AG09319 (cell line): ENCODE data around the gene XPA.

Experiments used
- DNase-seq: peaks from one replicate; pipeline ENCODE4 v3.0.0-alpha.2; 2010; ENCODE audit warnings: low read depth; ENCODE audit errors: extremely low read depth
- TF ChIP-seq, protein P1 (sequence below): IDR thresholded peaks from 2 replicates; pipeline ENCODE4 v1.5.1; 2011; ENCODE audit warnings: low read depth, mild to moderate bottlenecking, inconsistent platforms, low read length, moderate library complexity

Gene XPA

GRCh38 chr9:97651646-97652045 lies 45.5 kb downstream of the XPA start:
- TF ChIP-seq, protein P1, sequence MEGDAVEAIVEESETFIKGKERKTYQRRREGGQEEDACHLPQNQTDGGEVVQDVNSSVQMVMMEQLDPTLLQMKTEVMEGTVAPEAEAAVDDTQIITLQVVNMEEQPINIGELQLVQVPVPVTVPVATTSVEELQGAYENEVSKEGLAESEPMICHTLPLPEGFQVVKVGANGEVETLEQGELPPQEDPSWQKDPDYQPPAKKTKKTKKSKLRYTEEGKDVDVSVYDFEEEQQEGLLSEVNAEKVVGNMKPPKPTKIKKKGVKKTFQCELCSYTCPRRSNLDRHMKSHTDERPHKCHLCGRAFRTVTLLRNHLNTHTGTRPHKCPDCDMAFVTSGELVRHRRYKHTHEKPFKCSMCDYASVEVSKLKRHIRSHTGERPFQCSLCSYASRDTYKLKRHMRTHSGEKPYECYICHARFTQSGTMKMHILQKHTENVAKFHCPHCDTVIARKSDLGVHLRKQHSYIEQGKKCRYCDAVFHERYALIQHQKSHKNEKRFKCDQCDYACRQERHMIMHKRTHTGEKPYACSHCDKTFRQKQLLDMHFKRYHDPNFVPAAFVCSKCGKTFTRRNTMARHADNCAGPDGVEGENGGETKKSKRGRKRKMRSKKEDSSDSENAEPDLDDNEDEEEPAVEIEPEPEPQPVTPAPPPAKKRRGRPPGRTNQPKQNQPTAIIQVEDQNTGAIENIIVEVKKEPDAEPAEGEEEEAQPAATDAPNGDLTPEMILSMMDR: no peak
- no peak for DNase-seq

DNA sequence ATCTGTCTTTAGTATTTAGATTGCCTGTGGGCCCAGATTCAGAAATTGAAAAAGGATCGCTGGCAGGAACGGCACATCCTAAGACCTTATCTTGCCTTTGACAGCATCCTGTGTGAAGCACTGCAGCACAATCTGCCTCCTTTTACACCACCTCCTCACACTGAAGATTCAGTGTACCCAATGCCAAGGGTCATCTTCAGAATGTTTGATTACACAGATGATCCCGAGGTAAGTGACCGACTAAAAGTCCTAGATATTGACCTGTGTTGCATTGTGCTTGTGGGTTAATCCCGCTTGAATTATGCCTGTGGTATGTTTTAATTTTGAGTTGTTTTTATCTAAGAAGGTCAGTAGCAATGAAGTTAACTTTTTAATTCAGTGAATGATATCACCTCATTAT lies 49.1 kb downstream of the XPA start:
- DNase-seq: no peak
- TF ChIP-seq, protein P1: no peak

DNA sequence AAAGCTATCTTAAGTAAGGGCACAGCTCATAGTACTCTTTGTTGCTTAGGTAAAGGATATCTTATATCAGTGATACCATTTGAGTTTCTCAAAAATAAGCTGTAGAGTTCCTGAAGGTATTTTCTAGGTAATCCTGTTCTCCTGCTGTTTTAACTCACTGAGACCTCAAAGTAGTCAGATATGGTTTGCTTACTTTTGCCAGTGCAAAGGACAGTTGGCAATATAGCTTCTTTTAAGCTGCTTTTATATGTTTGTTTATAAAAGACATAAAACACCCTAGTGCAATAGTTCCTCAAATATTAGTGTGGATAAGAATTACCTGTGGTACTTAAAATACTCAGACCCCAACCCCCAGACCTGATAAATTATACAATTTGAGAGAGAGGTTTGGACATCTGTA lies 51.4 kb downstream of the XPA start:
- DNase-seq: no peak
- TF ChIP-seq, protein P1: no peak

- TF ChIP-seq, protein P1: no peak
- no peak for DNase-seq
Measured at GRCh38 chr9:97640325-97640724, 56.8 kb downstream of the XPA start.

DNA sequence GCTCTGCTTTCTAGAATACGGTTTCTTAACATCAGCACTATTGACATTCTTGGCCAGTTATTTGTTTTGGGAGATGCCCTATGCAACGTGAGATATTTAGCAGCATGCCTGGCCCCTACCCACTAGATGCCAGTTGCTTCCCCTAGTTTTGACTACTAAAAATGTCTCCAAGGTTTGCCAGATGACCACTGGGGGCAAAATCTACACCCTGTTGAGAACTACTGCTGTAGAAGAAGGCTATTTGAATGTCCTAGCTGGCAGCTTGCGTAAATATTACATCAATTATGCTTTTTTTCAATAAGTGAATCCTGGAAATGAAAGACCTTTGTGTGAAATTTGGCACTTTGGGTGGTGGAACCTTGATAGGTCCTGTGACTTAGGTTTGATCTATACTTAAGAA lies 58.5 kb downstream of the XPA start:
- no peak for DNase-seq
- TF ChIP-seq, protein P1: no peak; the same call in 1 of the 2 replicates

DNA sequence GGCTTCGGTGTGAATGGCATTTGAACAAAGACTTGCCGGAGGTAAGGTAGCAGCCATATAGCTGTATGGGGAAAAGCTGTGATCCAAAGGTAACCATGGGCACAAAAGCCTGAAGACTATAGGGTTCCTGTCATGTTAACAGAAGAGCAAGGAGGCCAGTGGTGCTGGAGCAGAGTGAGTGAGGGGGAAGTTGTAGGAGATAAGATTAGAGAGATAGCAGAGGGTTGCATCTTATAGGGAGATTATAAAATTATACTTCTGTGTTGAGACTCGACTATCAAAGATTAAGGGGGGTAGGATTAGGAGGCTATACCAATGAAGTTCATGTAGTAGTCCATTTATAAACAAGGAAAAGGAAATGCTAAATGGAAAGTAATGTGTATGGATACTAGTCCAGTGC lies 60.2 kb downstream of the XPA start:
- no peak for DNase-seq
- TF ChIP-seq, protein P1: no peak

GRCh38 chr9:97635026-97635425 lies 62.1 kb downstream of the XPA start:
- no peak for DNase-seq
- TF ChIP-seq, protein P1: no peak
